Stromal cell of bone marrow (primary cell): ENCODE results near the gene B4GALT7.
"Not testable (repeated sequence)": the region's sequence is repeated elsewhere in the genome, so short reads cannot be mapped to it uniquely, and the experiment has no call there.

Experiments used
- DNase-seq: peaks from one replicate; pipeline ENCODE4 v3.0.0-alpha.2; 2012; ENCODE audit warnings: low read depth

Gene B4GALT7

DNA sequence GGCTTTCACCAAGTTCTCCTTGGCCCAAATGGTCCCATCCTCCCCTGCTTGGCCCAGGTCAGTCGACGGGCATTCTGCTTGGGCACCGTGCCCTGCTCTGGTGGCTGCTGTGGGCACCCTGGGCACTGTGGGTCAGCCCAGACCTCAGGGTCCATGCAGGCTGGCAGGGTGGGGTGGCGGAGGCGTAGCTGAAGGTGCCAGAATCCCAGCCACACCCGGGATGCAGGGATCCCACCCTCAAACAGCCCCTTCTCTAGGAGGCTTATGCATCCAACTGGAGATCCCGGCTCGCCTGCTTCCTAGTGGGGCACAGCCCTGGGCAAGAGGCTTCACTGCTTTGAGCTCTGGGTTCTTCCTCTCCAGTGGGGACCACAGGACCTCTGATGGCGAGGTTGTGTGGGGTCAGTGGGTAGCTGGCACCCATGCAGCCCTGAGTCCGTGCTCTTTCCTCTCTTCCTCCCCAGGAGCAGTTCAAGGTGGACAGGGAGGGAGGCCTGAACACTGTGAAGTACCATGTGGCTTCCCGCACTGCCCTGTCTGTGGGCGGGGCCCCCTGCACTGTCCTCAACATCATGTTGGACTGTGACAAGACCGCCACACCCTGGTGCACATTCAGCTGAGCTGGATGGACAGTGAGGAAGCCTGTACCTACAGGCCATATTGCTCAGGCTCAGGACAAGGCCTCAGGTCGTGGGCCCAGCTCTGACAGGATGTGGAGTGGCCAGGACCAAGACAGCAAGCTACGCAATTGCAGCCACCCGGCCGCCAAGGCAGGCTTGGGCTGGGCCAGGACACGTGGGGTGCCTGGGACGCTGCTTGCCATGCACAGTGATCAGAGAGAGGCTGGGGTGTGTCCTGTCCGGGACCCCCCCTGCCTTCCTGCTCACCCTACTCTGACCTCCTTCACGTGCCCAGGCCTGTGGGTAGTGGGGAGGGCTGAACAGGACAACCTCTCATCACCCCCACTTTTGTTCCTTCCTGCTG is 9.4 kb downstream of the B4GALT7 start:
- DNase-seq = no peak

DNA sequence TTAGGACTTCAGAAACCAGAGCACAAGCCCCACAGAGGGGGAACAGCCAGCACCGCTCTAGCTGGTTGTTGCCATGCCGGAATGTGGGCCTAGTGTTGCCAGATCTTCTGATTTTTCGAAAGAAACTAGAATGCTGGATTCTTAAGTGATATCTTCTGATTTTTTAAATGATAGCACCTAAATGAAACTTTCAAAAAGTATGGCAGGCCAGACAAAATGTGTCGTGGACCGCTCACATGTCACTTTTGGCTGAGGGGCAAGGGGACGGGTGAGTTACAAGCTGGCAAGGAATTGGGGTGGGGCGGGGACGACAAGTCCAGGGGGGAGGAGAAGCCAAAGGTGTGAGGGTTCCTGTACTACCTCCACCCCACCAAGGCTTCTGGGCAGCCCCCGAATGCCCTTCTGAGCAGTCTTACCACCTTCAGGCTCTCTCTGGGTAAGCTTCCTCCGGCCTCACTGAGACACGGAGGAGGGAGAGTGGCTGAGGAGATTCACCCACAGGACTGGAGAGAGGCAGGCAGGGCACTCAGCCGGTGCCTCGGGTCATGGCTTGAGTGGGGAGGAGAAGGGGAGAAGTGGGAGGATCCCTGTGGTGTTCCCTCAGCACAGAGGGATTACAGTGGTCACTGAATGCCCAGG is 10.3 kb downstream of the B4GALT7 start:
- DNase-seq = no peak

DNA sequence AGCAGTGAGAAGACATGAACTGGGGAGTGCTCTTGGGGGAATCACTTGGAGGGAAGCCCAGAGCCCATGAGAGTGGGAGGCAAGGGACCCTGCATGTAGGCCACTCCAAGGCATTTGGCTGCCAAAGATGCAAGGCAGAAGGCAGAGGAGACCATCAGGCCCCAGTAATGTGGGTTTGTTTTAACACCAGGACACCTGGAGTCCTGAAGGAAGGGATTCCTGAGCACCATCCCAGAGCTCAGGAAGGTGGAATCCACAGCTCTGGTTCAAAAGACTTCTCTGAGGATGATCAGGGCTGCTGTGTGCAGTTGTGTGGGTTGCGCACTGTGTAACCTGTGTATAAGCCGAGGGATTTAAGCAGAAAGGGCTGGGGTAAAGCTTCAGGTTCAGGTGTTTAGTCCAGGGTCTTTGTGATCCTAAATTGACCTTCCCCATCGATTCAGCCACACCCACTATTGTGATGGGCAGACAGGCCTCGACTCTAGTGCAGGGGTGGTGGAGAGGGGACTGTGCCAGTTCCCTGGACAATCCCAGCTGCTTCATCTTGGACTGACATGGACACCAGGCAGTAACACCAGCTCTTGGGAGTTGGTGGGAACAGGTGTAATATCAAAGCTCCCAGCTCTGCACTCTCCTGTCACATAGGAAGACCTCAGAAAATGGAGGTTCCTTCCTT is 11.0 kb downstream of the B4GALT7 start:
- no peak for DNase-seq

DNA sequence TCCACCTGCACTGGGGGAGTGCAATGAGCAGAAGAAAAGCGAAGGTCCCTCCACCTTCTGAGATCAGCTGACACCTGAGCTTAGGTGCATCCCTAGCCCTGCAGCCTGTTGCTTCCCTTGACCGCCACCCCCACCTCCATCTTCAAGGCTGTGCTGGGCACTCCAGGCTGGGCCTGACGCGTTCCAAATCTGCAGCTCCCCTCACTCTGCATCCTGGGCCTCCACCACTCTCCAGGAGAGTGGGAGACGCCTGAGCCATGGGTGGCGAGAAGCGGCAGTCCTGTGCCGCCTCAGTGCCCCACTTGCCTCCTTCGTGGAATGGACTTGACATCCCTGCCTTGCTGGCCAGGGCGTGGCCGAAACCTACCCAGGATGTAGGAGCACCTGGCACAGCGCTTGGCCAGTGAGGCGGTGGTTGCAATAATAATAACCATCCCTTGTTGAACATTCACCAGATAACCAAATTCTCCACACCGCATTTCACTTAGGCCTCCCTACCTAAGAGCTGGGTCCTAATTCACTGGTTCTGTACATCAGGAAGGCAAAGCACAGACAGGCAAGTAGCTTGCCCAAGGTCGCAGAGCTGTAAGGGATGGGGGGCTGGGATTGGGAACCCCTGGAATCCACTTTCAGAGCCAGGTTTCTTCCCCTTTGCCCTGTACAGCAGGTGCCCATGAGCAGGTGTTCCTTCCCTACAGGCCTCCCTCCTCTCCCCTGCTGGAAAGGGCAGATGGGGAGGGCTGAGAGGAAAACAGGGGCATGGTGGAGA is 11.7 kb downstream of the B4GALT7 start:
- no peak for DNase-seq

DNA sequence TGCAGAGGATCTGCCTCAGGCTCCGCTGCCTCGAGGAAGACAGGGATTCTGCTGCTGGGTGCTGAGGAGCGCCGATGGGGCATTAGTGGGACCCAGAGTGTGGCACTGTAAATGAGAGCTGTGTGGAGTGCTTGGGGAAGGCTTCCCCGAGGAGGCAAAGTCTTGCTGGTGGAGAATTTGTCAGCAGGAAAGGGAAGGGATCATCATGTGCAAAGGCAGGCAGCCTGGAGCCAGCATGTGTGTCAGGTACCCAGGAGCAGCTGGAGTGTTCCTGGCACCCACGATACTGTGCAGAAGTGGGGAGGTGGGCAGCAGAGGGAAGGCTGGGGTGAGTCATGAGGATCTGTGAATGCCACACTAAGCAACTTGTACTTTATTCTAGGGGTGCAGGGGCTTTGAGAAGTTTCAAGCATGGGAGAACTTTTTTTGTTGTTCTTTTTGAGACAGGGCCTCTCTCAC is 12.3 kb downstream of the B4GALT7 start:
- DNase-seq = no peak

DNA sequence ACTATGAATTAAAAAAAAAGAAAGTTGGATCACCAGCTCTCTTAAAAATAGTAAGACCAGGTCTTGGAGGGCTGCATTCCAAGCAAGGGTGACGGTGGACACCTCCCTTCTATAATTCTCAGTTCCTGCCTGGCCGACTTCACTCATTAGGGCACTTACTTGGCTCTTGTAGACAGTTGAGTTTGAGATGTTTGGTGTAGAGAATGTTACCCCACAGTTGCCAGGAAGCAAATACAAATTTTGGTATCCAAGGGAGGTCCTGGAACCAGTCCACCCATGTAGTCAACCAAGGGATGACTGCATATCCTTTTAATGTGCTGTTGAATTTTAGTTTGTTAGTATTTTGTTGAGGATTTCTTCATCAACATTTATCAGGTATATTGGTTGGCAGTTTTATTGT is 20.6 kb downstream of the B4GALT7 start:
- DNase-seq = no peak

DNA sequence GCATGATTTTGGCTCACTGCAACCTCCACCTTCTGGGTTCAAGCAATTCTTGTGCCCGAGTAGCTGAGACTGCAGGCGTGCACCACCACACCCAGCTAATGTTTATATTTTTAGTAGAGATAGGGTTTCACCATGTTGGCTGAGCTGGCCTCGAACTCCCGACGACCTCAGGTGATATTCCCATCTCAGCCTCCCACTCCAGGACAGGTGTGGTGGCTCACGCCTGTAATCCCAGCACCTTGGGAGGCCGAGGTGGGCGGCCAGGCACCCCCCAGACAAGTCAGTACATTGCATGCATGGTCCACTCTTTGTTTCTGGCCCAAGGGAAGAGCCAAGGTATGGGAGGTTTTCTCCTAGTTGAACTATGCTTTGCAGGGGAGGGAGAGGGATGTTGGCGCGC is 24.2 kb downstream of the B4GALT7 start:
- not testable (repeated sequence) for DNase-seq

DNA sequence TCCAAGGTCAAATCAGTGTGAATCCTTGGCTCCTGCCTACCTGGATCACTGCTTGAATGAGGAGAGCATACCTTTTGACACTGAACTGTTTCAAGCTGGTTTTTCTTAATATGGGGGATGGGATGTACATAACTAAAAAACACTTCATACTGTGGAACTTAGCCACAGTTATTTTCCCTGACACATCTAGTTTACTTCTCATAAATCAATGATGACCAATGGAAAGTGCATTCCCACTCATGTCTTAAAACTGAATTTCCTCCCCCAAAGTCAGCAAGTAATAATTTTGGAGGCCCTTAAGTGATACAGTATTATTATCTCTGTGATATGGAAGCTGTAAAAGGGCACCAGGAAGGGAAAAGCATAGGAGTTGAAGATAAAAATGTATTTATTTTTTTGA is 30.3 kb downstream of the B4GALT7 start:
- DNase-seq = not testable (repeated sequence)

DNA sequence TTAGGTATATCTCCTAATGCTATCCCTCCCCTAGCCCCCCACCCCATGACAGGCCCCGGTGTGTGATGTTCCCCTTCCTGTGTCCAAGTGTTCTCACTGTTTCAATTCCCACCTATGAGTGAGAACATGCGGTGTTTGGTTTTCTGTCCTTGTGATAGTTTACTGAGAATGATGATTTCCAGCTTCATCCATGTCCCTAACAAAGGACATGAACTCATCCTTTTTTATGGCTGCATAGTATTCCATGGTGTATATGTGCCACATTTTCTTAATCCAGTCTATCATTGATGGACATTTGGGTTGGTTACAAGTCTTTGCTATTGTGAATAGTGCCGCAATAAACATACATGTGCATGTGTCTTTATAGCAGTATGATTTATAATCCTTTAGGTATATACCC is 35.0 kb downstream of the B4GALT7 start:
- not testable (repeated sequence) for DNase-seq

DNA sequence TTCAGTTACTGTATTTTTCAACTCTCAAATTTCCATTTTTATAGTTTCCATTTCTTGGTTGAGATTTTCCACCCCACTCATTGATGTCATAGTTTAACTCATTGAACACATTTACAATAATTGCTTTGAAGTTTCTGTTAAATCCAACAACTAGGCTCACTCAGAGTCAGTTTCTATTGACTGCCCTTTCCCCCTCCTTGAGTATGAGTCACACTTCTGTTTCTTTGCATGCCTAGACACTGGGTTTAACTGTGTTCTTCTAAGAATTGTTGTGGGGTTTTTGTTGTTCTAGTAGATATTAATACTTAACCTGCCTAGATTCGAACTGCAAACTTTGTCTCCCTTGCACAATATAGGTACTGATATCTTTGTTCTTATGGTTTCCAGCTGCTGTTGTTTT is 45.5 kb downstream of the B4GALT7 start:
- not testable (repeated sequence) for DNase-seq

DNA sequence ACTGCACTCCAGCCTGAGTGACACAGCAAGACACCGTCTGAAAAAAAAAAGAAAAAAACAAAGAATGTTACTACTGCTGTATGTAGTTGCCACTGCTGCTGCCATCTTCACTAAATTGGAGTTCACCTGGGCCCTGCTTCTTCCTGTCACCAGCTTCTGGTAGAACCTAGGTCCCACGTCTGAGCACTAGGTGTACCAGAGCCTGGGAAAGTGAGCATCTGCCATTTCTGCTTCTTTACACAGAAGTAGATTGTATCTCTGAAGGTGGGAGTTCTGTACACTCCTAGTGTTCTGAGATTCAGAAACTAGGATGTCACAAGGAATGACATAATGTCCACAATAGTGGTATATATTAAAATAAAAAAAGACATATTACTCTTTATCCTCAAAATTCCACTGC is 51.3 kb downstream of the B4GALT7 start:
- not testable (repeated sequence) for DNase-seq

DNA sequence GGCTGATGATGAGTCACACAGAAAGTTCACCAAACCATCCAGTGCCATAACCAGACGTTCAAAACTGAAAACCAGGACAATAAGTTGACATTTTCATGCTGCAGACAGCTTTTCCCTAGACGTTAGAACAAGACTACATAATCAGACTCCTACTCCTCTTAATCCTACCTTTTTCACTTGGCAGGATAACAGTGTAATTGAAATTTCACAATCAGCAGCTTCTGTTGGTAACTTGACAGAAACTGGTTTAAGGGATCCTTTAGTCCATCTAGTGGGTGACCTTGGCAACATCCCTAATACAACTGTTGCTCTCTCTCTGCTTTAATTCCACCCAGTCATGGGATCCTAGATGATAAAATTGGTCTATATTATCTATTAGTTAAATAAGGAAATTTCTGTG is 57.9 kb downstream of the B4GALT7 start:
- peak; percentile 2 for DNase-seq

DNA sequence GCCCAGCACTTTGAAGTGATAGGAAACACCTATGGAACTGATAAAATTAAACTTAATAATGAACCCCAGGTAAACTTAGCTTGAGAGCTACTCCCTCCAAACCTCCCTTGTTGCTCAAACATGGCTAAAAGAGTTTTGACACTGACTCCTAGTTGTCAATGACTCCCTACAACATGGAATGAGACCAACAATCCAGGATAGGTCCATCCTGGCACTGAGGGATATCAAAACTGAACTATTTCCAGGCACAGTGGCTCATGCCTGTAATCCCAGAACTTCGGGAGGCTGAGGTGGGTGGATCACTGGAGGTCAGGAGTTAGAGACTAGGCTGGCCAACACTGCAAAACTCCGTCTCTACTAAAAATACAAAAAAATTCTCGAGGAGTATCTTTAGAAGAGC is 58.6 kb downstream of the B4GALT7 start:
- DNase-seq = not testable (repeated sequence)
